GM19351 (cell line): Measurements from ENCODE around the gene BRD8.
"Not testable (repeated sequence)": the region's sequence is repeated elsewhere in the genome, so short reads cannot be mapped to it uniquely, and the experiment has no call there.

Experiments
- ATAC-seq: cut with Tn5 transposase; IDR thresholded peaks from one replicate; pipeline ENCODE4 v1.9.1; 2021; ENCODE audit warnings: mild to moderate bottlenecking, moderate library complexity; ENCODE audit not compliant: unreplicated experiment

Gene BRD8

GRCh38 chr5:138159666-138160065, 18.8 kb downstream of the BRD8 start:
- ATAC-seq = no peak

GRCh38 chr5:138157626-138158025, 20.8 kb downstream of the BRD8 start:
- no peak for ATAC-seq

- not testable (repeated sequence) for ATAC-seq
Observed at GRCh38 chr5:138155977-138156376, 22.5 kb downstream of the BRD8 start.

- no peak for ATAC-seq
Observed at GRCh38 chr5:138149530-138149929, 28.9 kb downstream of the BRD8 start.

GRCh38 chr5:138148811-138149210, 29.6 kb downstream of the BRD8 start:
- ATAC-seq = no peak

GRCh38 chr5:138143578-138143977, 34.9 kb downstream of the BRD8 start:
- not testable (repeated sequence) for ATAC-seq

- no peak for ATAC-seq
Observed at GRCh38 chr5:138141734-138142133, 36.7 kb downstream of the BRD8 start.

- ATAC-seq = no peak
Observed at GRCh38 chr5:138140268-138140667, 38.2 kb downstream of the BRD8 start.

- ATAC-seq = no peak
Observed at GRCh38 chr5:138139781-138140090, 38.7 kb downstream of the BRD8 start.

GRCh38 chr5:138138949-138139780, 39.3 kb downstream of the BRD8 start, which contains the start of gene NME5:
Gene NME5, minus strand, starts transcription at chr5:138139428. Its CDS starts 648 bp downstream, at chr5:138138780.
- peak; percentile 79 for ATAC-seq

- ATAC-seq = no peak
Observed at GRCh38 chr5:138132543-138132942, 45.9 kb downstream of the BRD8 start.

- no peak for ATAC-seq
Observed at GRCh38 chr5:138129347-138129746, 49.1 kb downstream of the BRD8 start.

- no peak for ATAC-seq
Observed at GRCh38 chr5:138128334-138128733, 50.1 kb downstream of the BRD8 start.

GRCh38 chr5:138115254-138115653, 63.2 kb downstream of the BRD8 start:
- ATAC-seq = no peak

- no peak for ATAC-seq
Observed at GRCh38 chr5:138111937-138112336, 66.5 kb downstream of the BRD8 start.

- ATAC-seq = no peak
Observed at GRCh38 chr5:138111181-138111580, 67.2 kb downstream of the BRD8 start.

GRCh38 chr5:138110266-138110963, 68.0 kb downstream of the BRD8 start:
- no peak for ATAC-seq

- ATAC-seq = no peak
Observed at GRCh38 chr5:138109463-138110265, 68.8 kb downstream of the BRD8 start.

- ATAC-seq = no peak
Observed at GRCh38 chr5:138107213-138107612, 71.2 kb downstream of the BRD8 start.

- ATAC-seq = no peak
Observed at GRCh38 chr5:138105709-138106108, 72.7 kb downstream of the BRD8 start.

- no peak for ATAC-seq
Observed at GRCh38 chr5:138103319-138103637, 75.2 kb downstream of the BRD8 start.
